Measurements from ENCODE around the gene DGKK. TPM values are rescaled to one million over a fixed set of nuclear protein-coding genes. Genes with fewer than 3 reads are reported as not detected.

Gene DGKK, protein sequence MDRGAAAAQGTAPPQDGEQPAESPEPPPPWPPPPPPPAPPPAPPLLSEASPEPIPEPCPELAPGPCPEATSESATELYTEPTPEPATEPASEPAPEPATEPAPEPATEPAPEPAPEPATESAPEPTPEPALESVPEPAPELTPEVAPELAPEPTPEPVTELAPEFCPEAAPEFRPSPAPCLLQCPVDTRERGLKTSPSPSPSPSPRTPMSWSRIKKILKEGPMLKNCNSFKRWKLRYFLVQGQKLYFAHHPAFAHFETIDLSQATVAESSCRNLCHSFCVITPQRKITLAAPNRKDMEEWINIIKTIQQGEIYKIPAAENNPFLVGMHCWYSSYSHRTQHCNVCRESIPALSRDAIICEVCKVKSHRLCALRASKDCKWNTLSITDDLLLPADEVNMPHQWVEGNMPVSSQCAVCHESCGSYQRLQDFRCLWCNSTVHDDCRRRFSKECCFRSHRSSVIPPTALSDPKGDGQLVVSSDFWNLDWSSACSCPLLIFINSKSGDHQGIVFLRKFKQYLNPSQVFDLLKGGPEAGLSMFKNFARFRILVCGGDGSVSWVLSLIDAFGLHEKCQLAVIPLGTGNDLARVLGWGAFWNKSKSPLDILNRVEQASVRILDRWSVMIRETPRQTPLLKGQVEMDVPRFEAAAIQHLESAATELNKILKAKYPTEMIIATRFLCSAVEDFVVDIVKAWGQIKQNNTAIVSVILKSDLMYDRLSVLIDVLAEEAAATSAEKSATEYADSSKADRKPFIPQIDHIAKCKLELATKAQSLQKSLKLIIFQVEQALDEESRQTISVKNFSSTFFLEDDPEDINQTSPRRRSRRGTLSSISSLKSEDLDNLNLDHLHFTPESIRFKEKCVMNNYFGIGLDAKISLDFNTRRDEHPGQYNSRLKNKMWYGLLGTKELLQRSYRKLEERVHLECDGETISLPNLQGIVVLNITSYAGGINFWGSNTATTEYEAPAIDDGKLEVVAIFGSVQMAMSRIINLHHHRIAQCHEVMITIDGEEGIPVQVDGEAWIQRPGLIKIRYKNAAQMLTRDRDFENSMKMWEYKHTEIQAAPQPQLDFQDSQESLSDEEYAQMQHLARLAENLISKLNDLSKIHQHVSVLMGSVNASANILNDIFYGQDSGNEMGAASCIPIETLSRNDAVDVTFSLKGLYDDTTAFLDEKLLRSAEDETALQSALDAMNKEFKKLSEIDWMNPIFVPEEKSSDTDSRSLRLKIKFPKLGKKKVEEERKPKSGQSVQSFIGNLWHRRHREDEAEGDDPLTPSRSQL
- not detected in 2 replicates for total RNA-seq

DNA sequence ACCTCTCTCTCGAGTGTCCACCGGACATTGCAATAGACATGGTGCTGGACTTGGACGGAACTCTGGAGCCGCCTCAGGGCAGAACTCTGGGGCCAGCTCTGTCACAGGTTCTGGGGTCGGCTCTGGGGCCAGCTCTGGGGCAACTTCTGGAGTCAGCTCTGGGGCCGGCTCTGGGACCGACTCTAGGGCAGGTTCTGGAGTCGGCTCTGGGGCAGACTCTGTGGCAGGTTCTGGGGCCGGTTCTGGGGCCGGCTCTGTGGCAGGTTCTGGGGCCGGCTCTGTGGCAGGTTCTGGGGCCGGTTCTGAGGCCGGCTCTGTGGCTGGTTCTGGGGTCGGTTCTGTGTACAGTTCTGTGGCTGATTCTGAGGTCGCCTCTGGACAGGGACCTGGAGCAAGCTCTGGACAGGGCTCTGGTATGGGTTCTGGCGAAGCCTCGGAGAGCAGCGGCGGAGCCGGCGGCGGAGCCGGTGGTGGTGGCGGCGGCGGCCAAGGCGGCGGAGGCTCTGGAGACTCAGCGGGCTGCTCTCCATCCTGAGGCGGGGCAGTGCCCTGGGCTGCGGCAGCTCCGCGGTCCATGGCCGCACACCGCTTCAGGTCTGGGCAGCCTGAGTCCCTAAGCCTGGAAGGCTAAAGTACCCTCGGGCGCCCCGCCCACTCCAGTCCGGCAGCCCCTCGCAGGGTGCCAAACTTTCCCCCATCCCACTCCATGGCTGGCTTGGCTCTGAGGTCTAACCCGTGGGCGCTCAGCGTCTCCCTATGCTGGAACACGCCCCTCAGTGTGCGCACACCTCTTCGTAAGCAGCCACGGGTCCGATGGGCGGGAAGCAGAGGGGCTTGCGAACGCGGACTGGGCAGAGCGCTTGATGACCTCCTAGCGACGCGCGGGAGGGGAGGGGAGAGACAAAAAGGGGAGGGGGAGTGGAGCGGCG is at the start of gene DGKK:
TSS of gene DGKK (minus strand) at position 723 of the 929 bp plus-strand sequence. CDS start at position 576, 147 bp downstream.

All from uterine smooth muscle cell (primary cell).